ENCODE results near the gene MARCHF6.
"Not testable (repeated sequence)": the region's sequence is repeated elsewhere in the genome, so short reads cannot be mapped to it uniquely, and the experiment has no call there.

MARCHF6 gene, protein sequence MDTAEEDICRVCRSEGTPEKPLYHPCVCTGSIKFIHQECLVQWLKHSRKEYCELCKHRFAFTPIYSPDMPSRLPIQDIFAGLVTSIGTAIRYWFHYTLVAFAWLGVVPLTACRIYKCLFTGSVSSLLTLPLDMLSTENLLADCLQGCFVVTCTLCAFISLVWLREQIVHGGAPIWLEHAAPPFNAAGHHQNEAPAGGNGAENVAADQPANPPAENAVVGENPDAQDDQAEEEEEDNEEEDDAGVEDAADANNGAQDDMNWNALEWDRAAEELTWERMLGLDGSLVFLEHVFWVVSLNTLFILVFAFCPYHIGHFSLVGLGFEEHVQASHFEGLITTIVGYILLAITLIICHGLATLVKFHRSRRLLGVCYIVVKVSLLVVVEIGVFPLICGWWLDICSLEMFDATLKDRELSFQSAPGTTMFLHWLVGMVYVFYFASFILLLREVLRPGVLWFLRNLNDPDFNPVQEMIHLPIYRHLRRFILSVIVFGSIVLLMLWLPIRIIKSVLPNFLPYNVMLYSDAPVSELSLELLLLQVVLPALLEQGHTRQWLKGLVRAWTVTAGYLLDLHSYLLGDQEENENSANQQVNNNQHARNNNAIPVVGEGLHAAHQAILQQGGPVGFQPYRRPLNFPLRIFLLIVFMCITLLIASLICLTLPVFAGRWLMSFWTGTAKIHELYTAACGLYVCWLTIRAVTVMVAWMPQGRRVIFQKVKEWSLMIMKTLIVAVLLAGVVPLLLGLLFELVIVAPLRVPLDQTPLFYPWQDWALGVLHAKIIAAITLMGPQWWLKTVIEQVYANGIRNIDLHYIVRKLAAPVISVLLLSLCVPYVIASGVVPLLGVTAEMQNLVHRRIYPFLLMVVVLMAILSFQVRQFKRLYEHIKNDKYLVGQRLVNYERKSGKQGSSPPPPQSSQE

GRCh38 chr5:10353241-10354047 is at the start of gene MARCHF6:
TSS of gene MARCHF6 (plus strand) at chr5:10353695. CDS start at chr5:10353899, 204 bp downstream.
- H3K4me3 Mint-ChIP-seq, result peak within 1 kb of the TSS; percentile 97
- H3K9me3 Mint-ChIP-seq, result no peaks in the 10 kb centered on the region
- H3K27me3 Mint-ChIP-seq, result no peaks in the 10 kb centered on the region
- H3K4me1 Mint-ChIP-seq, result peaks cover 46% of the 10 kb centered on the region
- H3K36me3 Mint-ChIP-seq, result no peaks in the 10 kb centered on the region
- peak within 1 kb of the TSS; percentile 99 for H3K27ac Mint-ChIP-seq

DNA sequence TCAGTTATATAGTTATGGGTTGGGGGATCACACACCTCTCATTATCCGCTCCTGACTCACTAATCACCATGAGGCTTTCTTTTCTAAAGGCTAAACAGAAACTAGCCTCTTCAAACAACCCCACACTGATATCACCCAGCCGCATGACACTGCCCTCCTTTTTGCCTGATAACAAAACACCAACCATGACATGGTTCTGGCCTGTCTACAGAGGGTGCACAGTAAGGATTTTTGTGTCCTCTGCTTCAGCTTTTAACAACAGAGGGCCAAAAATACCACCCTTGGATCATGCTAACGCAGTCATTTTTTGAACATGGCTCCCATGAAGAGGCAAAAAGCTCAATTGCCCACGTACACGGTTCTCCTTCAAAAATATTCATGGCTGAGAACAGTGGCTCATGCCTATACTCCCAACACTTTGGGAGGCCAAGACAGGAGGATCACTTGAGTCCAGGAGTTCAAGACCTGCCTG is 49.8 kb upstream of the MARCHF6 start:
- Mint-ChIP-seq H3K9me3 (no peaks in the 10 kb centered on the region), H3K27ac (no peak overlapping the region), H3K4me3 (no peak overlapping the region), H3K36me3 (no peaks in the 10 kb centered on the region), H3K27me3 (peaks cover 8% of the 10 kb centered on the region), H3K4me1 (peaks cover 6% of the 10 kb centered on the region)

- peaks cover 8% of the 10 kb centered on the region for H3K27me3 Mint-ChIP-seq
Observed at GRCh38 chr5:10304932-10305331, 48.6 kb upstream of the MARCHF6 start.

DNA sequence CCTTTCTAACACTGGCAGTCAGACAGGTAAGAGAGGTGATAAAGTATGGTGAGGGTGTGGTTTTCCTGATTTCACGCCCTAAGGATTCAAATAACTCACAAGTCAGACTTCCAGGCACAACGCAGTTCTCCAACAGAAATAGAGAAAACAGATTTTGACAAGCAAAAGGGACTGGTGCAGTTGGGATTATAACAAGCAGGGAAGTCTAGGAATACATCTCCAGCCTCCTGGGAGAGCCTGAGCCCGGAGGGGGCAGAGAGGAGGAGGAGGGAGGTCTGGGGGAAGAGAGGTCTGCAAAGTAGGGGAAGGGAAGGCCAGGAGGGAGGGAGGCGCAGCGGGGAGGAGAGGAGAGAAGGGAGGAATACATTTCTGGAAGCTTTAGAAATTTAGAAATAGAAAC is 47.4 kb upstream of the MARCHF6 start:
- H3K36me3 Mint-ChIP-seq, result no peaks in the 10 kb centered on the region
- peaks cover 6% of the 10 kb centered on the region for H3K4me1 Mint-ChIP-seq
- H3K9me3 Mint-ChIP-seq, result no peaks in the 10 kb centered on the region
- H3K4me3 Mint-ChIP-seq, result no peak overlapping the region
- peaks cover 8% of the 10 kb centered on the region for H3K27me3 Mint-ChIP-seq
- no peak overlapping the region for H3K27ac Mint-ChIP-seq

More at GRCh38 chr5:10304932-10305331, 48.6 kb upstream of the MARCHF6 start:
- no peak overlapping the region for H3K27ac Mint-ChIP-seq
- no peaks in the 10 kb centered on the region for H3K36me3 Mint-ChIP-seq
- no peaks in the 10 kb centered on the region for H3K9me3 Mint-ChIP-seq
- peaks cover 6% of the 10 kb centered on the region for H3K4me1 Mint-ChIP-seq
- no peak overlapping the region for H3K4me3 Mint-ChIP-seq

DNA sequence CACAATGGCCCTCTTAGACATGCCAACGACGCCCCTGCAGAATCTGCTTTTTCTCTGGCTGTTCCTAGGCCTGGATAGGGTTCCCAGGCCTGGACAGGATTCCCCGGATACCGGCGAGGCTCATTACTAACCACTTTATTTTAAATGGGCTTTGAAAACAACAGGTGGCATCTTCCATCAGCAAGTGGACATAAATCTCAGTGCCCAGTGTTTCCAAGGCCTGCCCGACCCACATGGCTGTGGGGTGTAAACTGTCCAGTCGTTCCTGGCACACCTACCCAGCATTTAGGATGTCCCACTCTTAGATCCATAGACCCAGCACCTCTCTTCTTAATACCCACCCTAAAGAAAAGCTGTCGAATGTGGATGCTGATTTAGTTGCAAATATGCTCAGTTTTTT is 46.7 kb upstream of the MARCHF6 start:
- H3K27ac Mint-ChIP-seq, result no peak overlapping the region
- no peaks in the 10 kb centered on the region for H3K36me3 Mint-ChIP-seq
- peaks cover 6% of the 10 kb centered on the region for H3K4me1 Mint-ChIP-seq
- H3K9me3 Mint-ChIP-seq, result no peaks in the 10 kb centered on the region
- peaks cover 8% of the 10 kb centered on the region for H3K27me3 Mint-ChIP-seq
- H3K4me3 Mint-ChIP-seq, result peak overlapping the region; percentile 89

DNA sequence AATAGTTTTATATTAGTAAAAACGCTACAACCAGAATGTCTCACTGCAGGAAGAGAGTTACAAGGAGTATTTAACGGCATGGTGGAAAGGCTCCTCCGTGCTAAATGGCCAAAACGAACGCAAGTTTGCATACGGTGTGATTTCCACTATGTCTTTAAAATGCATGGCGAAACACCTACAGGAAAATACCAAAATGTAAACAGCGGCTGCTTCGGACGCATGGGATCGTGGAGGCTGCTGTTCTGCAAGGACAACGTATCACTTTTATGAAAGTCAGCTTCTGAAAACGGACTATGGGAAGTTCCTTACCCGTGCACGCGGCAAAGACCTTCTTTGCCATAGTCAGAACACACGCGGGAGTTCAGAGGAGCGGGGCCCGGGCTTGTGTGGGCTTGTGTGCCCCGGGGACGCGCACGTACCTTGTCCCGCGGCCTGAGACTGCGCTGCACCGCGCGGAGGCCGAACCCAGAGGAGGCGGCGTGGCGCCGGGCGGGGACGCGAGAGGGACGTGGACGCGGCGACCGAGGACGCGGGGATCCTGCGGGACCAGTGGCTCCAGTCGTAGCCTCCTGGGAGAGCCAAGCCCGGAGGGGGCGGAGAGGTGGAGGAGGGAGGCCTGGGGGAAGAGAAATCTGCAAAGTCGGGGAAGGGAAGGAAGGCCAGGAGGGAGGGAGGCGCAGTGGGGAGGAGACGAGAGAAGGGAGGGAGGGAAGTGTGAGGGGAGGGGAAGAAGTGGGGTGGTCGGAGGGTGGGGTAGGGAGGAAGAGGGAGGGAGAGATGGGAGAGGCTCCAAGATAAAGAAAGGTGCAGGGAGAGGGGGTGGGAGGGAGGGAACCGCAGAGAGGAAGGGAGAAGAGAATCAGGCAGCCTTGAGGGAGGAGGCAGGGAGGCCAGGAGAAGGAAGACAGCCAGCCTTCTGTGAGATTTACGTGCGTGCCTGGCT is 46.0 kb upstream of the MARCHF6 start, which contains the start of gene CMBL:
Gene CMBL (minus strand): TSS at position 697 of the 943 bp plus-strand sequence. CDS start 17,140 bp downstream, outside the sequence.
- peaks cover 8% of the 10 kb centered on the region for H3K27me3 Mint-ChIP-seq
- H3K4me1 Mint-ChIP-seq, result peaks cover 6% of the 10 kb centered on the region
- H3K27ac Mint-ChIP-seq, result peak within 1 kb of the TSS; percentile 62
- no peaks in the 10 kb centered on the region for H3K9me3 Mint-ChIP-seq
- peak within 1 kb of the TSS; percentile 89 for H3K4me3 Mint-ChIP-seq
- no peaks in the 10 kb centered on the region for H3K36me3 Mint-ChIP-seq

GRCh38 chr5:10308844-10309243 is 44.7 kb upstream of the MARCHF6 start:
- Mint-ChIP-seq H3K27me3 (peaks cover 8% of the 10 kb centered on the region), H3K4me1 (peaks cover 6% of the 10 kb centered on the region), H3K9me3 (no peaks in the 10 kb centered on the region), H3K4me3 (peak overlapping the region; percentile 39), H3K36me3 (no peaks in the 10 kb centered on the region), H3K27ac (peak overlapping the region; percentile 62)

GRCh38 chr5:10310066-10310779 is 43.3 kb upstream of the MARCHF6 start:
- no peaks in the 10 kb centered on the region for H3K36me3 Mint-ChIP-seq
- peaks cover 6% of the 10 kb centered on the region for H3K4me1 Mint-ChIP-seq
- no peak overlapping the region for H3K4me3 Mint-ChIP-seq
- no peaks in the 10 kb centered on the region for H3K9me3 Mint-ChIP-seq
- H3K27ac Mint-ChIP-seq, result no peak overlapping the region
- H3K27me3 Mint-ChIP-seq, result peaks cover 8% of the 10 kb centered on the region

DNA sequence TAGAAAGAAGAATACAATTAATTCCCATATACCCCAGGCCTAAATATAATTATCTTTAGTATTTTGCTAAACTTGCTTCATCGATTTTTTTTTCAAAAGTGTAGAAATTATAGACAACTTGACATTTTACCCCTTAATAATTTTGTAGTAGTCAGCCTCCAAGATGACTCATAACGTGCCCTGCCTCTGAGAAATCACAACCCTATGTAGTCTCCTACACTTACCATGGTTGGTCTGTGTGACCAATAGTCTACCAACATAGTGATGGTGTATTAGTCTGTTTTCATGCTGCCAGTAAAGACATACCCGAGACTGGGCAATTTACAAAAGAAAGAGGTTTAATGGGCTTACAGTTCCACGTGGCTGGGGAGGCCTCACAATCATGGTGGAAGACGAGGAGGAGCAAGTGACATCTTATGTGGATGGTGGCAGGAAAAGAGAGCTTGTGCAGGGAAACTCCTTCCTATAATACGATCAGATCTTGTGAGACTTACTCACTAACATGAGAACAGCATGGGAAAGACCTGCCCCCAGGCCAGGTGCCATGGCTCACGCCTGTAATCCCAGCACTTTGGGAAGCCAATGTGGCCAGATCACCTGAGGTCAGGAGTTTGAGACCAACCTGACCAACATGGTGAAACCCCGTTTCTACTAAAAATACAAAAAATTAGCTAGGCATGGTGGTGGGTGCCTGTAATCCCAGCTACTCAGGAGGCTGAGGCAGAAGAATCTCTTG is 42.5 kb upstream of the MARCHF6 start:
- not testable (repeated sequence) for H3K4me3 Mint-ChIP-seq, H3K27ac Mint-ChIP-seq, H3K4me1 Mint-ChIP-seq, H3K36me3 Mint-ChIP-seq, H3K9me3 Mint-ChIP-seq, H3K27me3 Mint-ChIP-seq

GRCh38 chr5:10311595-10312425 is 41.7 kb upstream of the MARCHF6 start:
- no peak overlapping the region for H3K27ac Mint-ChIP-seq
- H3K36me3 Mint-ChIP-seq, result no peaks in the 10 kb centered on the region
- H3K4me1 Mint-ChIP-seq, result peaks cover 6% of the 10 kb centered on the region
- H3K27me3 Mint-ChIP-seq, result peaks cover 5% of the 10 kb centered on the region
- H3K9me3 Mint-ChIP-seq, result no peaks in the 10 kb centered on the region
- no peak overlapping the region for H3K4me3 Mint-ChIP-seq

- Mint-ChIP-seq H3K4me1 (no peaks in the 10 kb centered on the region), H3K36me3 (no peaks in the 10 kb centered on the region), H3K9me3 (no peaks in the 10 kb centered on the region), H3K27ac (no peak overlapping the region), H3K4me3 (no peak overlapping the region), H3K27me3 (peaks cover 2% of the 10 kb centered on the region)
Observed at GRCh38 chr5:10315201-10315600, 38.3 kb upstream of the MARCHF6 start.

GRCh38 chr5:10315824-10316509 is 37.5 kb upstream of the MARCHF6 start:
- no peaks in the 10 kb centered on the region for H3K9me3 Mint-ChIP-seq
- no peak overlapping the region for H3K27ac Mint-ChIP-seq
- H3K4me1 Mint-ChIP-seq, result no peaks in the 10 kb centered on the region
- no peak overlapping the region for H3K4me3 Mint-ChIP-seq
- no peaks in the 10 kb centered on the region for H3K36me3 Mint-ChIP-seq
- peaks cover 2% of the 10 kb centered on the region for H3K27me3 Mint-ChIP-seq
